ENCODE measurements around the gene USP40. TPM values are rescaled to one million over a fixed set of nuclear protein-coding genes. Genes with fewer than 3 reads are reported as not detected.
A peak's percentile ranks its signal among the peaks of the same experiment; 100 is the strongest.

Gene USP40
- total RNA-seq, 1 donor from 2014 or later: 20.9 TPM

GRCh38 chr2:233489666-233490065 is 76.9 kb downstream of the USP40 start:
- H3K4me1 ChIP-seq (ENCODE audit: control insufficient read depth in 3 of 3, insufficient read depth in 3 of 3, low read length in 3 of 3): no peaks in the 10 kb centered on the region
- no peaks in the 10 kb centered on the region for H3K27me3 ChIP-seq (ENCODE audit: control insufficient read depth in 3 of 3, insufficient read depth in 3 of 3, low read length in 3 of 3)
- H3K27ac ChIP-seq (ENCODE audit: low read depth, low read length): no peak overlapping the region
- H3K36me3 ChIP-seq (ENCODE audit: control insufficient read depth in 3 of 3, insufficient read depth in 3 of 3, low read length in 3 of 3): peaks cover 47 to 74% (median 69%) of the 10 kb centered on the region in 3 donors
- H3K9me3 ChIP-seq (ENCODE audit: control insufficient read depth in 3 of 3, low read length in 3 of 3): no peaks in the 10 kb centered on the region
- H3K4me3 ChIP-seq (ENCODE audit: low read length in 3 of 3): no peak overlapping the region
- H3K9ac ChIP-seq (ENCODE audit: low read depth in 1 of 3, low read length in 3 of 3): no peak overlapping the region

- H3K4me3 ChIP-seq (ENCODE audit: low read length in 3 of 3): no peak overlapping the region
- no peaks in the 10 kb centered on the region for H3K9me3 ChIP-seq (ENCODE audit: control insufficient read depth in 3 of 3, low read length in 3 of 3)
- no peaks in the 10 kb centered on the region for H3K27me3 ChIP-seq (ENCODE audit: control insufficient read depth in 3 of 3, insufficient read depth in 3 of 3, low read length in 3 of 3)
- no peak overlapping the region for H3K9ac ChIP-seq (ENCODE audit: low read depth in 1 of 3, low read length in 3 of 3)
- H3K36me3 ChIP-seq (ENCODE audit: control insufficient read depth in 3 of 3, insufficient read depth in 3 of 3, low read length in 3 of 3): peaks cover 48 to 79% (median 74%) of the 10 kb centered on the region in 3 donors
- no peaks in the 10 kb centered on the region for H3K4me1 ChIP-seq (ENCODE audit: control insufficient read depth in 3 of 3, insufficient read depth in 3 of 3, low read length in 3 of 3)
- no peak overlapping the region for H3K27ac ChIP-seq (ENCODE audit: low read depth, low read length)
These were observed 77.4 kb downstream of the USP40 start for GRCh38 chr2:233489143-233489542.

GRCh38 chr2:233487748-233488345 is 78.7 kb downstream of the USP40 start:
- Histone ChIP-seq H3K36me3 (ENCODE audit: control insufficient read depth in 3 of 3, insufficient read depth in 3 of 3, low read length in 3 of 3) (peaks cover 48 to 81% (median 79%) of the 10 kb centered on the region in 3 donors), H3K4me1 (ENCODE audit: control insufficient read depth in 3 of 3, insufficient read depth in 3 of 3, low read length in 3 of 3) (no peaks in the 10 kb centered on the region), H3K9ac (ENCODE audit: low read depth in 1 of 3, low read length in 3 of 3) (no peak overlapping the region), H3K27me3 (ENCODE audit: control insufficient read depth in 3 of 3, insufficient read depth in 3 of 3, low read length in 3 of 3) (no peaks in the 10 kb centered on the region), H3K9me3 (ENCODE audit: control insufficient read depth in 3 of 3, low read length in 3 of 3) (no peaks in the 10 kb centered on the region), H3K4me3 (ENCODE audit: low read length in 3 of 3) (no peak overlapping the region), H3K27ac (ENCODE audit: low read depth, low read length) (no peak overlapping the region)

DNA sequence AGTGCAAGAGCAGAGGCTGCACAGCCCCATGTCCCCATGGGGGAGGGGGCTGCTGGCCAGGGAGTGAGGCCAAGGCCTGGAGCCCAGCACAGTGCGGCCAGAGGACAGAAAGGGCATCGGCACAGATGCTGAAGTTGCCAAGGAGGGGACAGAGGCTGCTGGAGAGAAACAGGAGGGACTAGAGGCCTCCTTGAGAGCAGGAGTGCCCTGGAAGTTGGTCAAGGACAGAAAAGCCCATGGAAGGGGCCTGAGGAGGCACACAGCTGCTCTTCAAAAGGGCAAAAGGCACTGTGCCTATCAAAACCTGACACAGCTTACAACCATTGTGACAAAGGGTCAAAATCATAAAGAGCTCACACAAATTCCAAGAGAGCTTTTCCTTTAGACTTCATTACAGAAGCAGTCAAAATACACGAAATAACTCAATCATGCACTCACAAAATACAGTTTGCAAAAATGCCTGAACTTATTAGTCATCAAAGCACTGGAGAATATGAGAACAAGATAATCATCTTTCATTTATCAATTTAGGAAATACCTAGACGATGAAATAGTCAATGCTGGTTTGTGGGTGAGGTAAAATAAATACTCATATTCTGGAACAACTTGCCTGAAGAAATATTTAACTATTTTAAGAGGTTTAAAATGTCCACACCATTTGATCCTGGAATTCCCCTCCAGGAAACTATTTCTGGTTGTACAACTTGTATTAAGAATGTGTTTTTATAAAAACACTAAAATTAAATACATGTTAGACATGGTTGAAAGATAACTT is 79.6 kb downstream of the USP40 start:
- H3K4me3 ChIP-seq (ENCODE audit: low read length in 3 of 3): no peak overlapping the region
- no peak overlapping the region for H3K9ac ChIP-seq (ENCODE audit: low read depth in 1 of 3, low read length in 3 of 3)
- H3K27ac ChIP-seq (ENCODE audit: low read depth, low read length): peak overlapping the region; percentile 28
- peaks cover 48 to 79% (median 77%) of the 10 kb centered on the region in 3 donors for H3K36me3 ChIP-seq (ENCODE audit: control insufficient read depth in 3 of 3, insufficient read depth in 3 of 3, low read length in 3 of 3)
- H3K9me3 ChIP-seq (ENCODE audit: control insufficient read depth in 3 of 3, low read length in 3 of 3): no peaks in the 10 kb centered on the region
- no peaks in the 10 kb centered on the region for H3K27me3 ChIP-seq (ENCODE audit: control insufficient read depth in 3 of 3, insufficient read depth in 3 of 3, low read length in 3 of 3)
- peaks cover 2 to 4% (median 4%) of the 10 kb centered on the region in 3 donors for H3K4me1 ChIP-seq (ENCODE audit: control insufficient read depth in 3 of 3, insufficient read depth in 3 of 3, low read length in 3 of 3)

DNA sequence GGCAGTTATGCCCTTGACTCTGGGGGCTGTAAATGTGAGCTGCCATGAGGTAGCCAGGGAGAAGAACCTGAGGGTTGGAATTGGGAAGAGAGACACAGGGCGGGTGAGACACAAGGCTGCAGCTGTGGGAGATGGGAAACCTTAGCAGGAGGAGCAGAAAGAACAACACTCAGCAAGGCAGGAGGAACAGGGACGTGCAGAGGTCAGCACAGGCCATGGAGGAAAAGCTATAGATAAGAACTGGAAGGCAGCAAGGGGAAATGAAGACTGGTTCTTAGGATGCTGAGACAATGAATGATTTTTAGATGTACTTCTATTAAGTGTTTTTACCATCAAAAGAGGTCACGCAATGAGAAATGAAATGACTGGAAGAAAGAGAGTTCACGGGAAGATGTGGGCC is 80.2 kb downstream of the USP40 start:
- peaks cover 8 to 10% (median 10%) of the 10 kb centered on the region in 3 donors for H3K4me1 ChIP-seq (ENCODE audit: control insufficient read depth in 3 of 3, insufficient read depth in 3 of 3, low read length in 3 of 3)
- H3K27ac ChIP-seq (ENCODE audit: low read depth, low read length): peak overlapping the region; percentile 28
- H3K9me3 ChIP-seq (ENCODE audit: control insufficient read depth in 3 of 3, low read length in 3 of 3): no peaks in the 10 kb centered on the region
- peaks cover 49 to 75% (median 75%) of the 10 kb centered on the region in 3 donors for H3K36me3 ChIP-seq (ENCODE audit: control insufficient read depth in 3 of 3, insufficient read depth in 3 of 3, low read length in 3 of 3)
- no peaks in the 10 kb centered on the region for H3K27me3 ChIP-seq (ENCODE audit: control insufficient read depth in 3 of 3, insufficient read depth in 3 of 3, low read length in 3 of 3)
- no peak overlapping the region for H3K9ac ChIP-seq (ENCODE audit: low read depth in 1 of 3, low read length in 3 of 3)
- H3K4me3 ChIP-seq (ENCODE audit: low read length in 3 of 3): no peak overlapping the region

DNA sequence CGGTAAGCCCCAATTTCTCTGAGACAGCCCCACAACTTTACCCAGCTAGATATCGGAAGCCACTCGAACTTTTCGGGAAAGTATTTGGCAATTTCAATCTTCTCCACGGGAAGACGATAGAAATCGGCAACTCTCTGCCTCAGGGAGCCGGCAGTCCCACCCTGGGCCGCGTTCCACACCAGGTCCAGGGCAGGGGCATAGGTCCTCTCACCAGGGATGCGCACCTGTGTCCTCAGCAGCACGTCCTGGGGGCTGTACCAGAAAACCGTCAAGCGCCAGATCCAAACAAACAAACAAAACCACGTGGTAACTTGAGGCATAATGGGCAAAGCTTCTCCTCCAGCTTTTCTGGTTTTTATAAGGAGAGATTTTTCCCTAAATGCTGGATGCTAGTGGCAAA is 80.9 kb downstream of the USP40 start:
- Histone ChIP-seq H3K4me1 (ENCODE audit: control insufficient read depth in 3 of 3, insufficient read depth in 3 of 3, low read length in 3 of 3) (peaks cover 11 to 17% (median 16%) of the 10 kb centered on the region in 3 donors), H3K4me3 (ENCODE audit: low read length in 3 of 3) (no peak overlapping the region), H3K9me3 (ENCODE audit: control insufficient read depth in 3 of 3, low read length in 3 of 3) (no peaks in the 10 kb centered on the region), H3K36me3 (ENCODE audit: control insufficient read depth in 3 of 3, insufficient read depth in 3 of 3, low read length in 3 of 3) (peaks cover 43 to 69% (median 69%) of the 10 kb centered on the region in 3 donors), H3K27ac (ENCODE audit: low read depth, low read length) (no peak overlapping the region), H3K9ac (ENCODE audit: low read depth in 1 of 3, low read length in 3 of 3) (no peak overlapping the region), H3K27me3 (ENCODE audit: control insufficient read depth in 3 of 3, insufficient read depth in 3 of 3, low read length in 3 of 3) (no peaks in the 10 kb centered on the region)

GRCh38 chr2:233482616-233483015 is 84.0 kb downstream of the USP40 start:
- Histone ChIP-seq H3K36me3 (ENCODE audit: control insufficient read depth in 3 of 3, insufficient read depth in 3 of 3, low read length in 3 of 3) (peaks cover 45 to 58% (median 58%) of the 10 kb centered on the region in 3 donors), H3K4me3 (ENCODE audit: low read length in 3 of 3) (no peak overlapping the region), H3K9me3 (ENCODE audit: control insufficient read depth in 3 of 3, low read length in 3 of 3) (no peaks in the 10 kb centered on the region), H3K27me3 (ENCODE audit: control insufficient read depth in 3 of 3, insufficient read depth in 3 of 3, low read length in 3 of 3) (no peaks in the 10 kb centered on the region), H3K27ac (ENCODE audit: low read depth, low read length) (no peak overlapping the region), H3K9ac (ENCODE audit: low read depth in 1 of 3, low read length in 3 of 3) (no peak overlapping the region), H3K4me1 (ENCODE audit: control insufficient read depth in 3 of 3, insufficient read depth in 3 of 3, low read length in 3 of 3) (peaks cover 21 to 30% (median 28%) of the 10 kb centered on the region in 3 donors)

GRCh38 chr2:233481368-233482142 is 85.0 kb downstream of the USP40 start:
- Histone ChIP-seq H3K4me1 (ENCODE audit: control insufficient read depth in 3 of 3, insufficient read depth in 3 of 3, low read length in 3 of 3) (peaks cover 21 to 30% (median 28%) of the 10 kb centered on the region in 3 donors), H3K9ac (ENCODE audit: low read depth in 1 of 3, low read length in 3 of 3) (peak overlapping the region in 1 of 3 donors; percentile 66), H3K9me3 (ENCODE audit: control insufficient read depth in 3 of 3, low read length in 3 of 3) (no peaks in the 10 kb centered on the region), H3K27me3 (ENCODE audit: control insufficient read depth in 3 of 3, insufficient read depth in 3 of 3, low read length in 3 of 3) (no peaks in the 10 kb centered on the region), H3K36me3 (ENCODE audit: control insufficient read depth in 3 of 3, insufficient read depth in 3 of 3, low read length in 3 of 3) (peaks cover 50 to 63% (median 59%) of the 10 kb centered on the region in 3 donors), H3K4me3 (ENCODE audit: low read length in 3 of 3) (peak overlapping the region in 1 of 3 donors; percentile 35), H3K27ac (ENCODE audit: low read depth, low read length) (peak overlapping the region; percentile 19)

DNA sequence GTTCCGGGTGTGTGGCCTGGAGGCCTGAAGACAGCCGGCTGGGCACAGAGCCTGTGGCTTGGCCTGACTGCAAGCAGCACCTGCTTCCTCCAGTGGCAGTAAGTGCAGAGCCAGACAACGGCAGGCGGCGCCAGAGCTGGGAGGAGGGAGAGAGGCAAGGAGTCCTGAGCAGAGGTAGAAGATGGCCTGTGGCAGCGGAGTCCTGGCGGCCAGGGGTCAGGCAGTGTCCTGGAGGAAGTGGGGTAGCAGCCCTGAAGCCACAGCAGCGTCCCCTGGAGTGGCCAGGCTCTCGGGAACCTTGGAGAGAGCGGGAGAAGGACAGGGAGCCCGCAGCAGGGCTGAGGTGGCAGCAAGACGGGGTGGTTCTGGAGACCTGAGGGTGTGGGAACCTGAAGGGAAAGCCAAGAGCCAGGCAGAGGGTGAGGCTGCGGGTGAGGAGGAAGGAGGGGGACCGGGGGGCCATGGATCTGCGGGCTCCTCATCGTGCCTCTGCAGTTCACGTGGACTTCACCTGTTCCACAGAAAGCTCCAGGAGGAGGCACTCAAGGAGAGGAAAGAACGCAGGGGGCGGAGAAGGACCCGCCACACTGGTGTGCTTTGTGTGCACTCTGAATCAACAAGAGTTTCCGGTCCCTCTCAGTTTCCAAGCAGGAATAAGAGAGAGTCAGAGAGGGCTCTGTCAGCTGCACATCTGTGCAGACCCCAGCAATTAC is 85.9 kb downstream of the USP40 start:
- Histone ChIP-seq H3K9ac (ENCODE audit: low read depth in 1 of 3, low read length in 3 of 3) (peak overlapping the region in 2 of 3 donors; percentile 2 to 66), H3K4me1 (ENCODE audit: control insufficient read depth in 3 of 3, insufficient read depth in 3 of 3, low read length in 3 of 3) (peaks cover 21 to 30% (median 28%) of the 10 kb centered on the region in 3 donors), H3K4me3 (ENCODE audit: low read length in 3 of 3) (no peak overlapping the region), H3K36me3 (ENCODE audit: control insufficient read depth in 3 of 3, insufficient read depth in 3 of 3, low read length in 3 of 3) (peaks cover 48 to 59% (median 59%) of the 10 kb centered on the region in 3 donors), H3K27ac (ENCODE audit: low read depth, low read length) (peak overlapping the region; percentile 19), H3K9me3 (ENCODE audit: control insufficient read depth in 3 of 3, low read length in 3 of 3) (no peaks in the 10 kb centered on the region), H3K27me3 (ENCODE audit: control insufficient read depth in 3 of 3, insufficient read depth in 3 of 3, low read length in 3 of 3) (no peaks in the 10 kb centered on the region)

All from skeletal muscle tissue (tissue), 4 donors.